CD1c-positive myeloid dendritic cell (primary cell): Measurements from ENCODE around the gene GAK.

ENCODE experiments used
- DNase-seq: peaks from one replicate; pipeline ENCODE4 v3.0.0-alpha.2; 2016; ENCODE audit errors: extremely low spot score

Gene GAK

GRCh38 chr4:870951-871350 lies 61.2 kb downstream of the GAK start:
- no peak for DNase-seq

GRCh38 chr4:869776-870175 lies 62.3 kb downstream of the GAK start:
- DNase-seq: no peak

GRCh38 chr4:868421-868820 lies 63.7 kb downstream of the GAK start:
- DNase-seq: no peak

- DNase-seq: no peak
Observed at GRCh38 chr4:867526-868250, 64.4 kb downstream of the GAK start.

- DNase-seq: no peak
Observed at GRCh38 chr4:866761-867390, 65.2 kb downstream of the GAK start.

- DNase-seq: no peak
Observed at GRCh38 chr4:866068-866760, 65.9 kb downstream of the GAK start.

- DNase-seq: no peak
Observed at GRCh38 chr4:865572-865971, 66.5 kb downstream of the GAK start.

GRCh38 chr4:865121-865465 lies 67.0 kb downstream of the GAK start:
- DNase-seq: no peak

GRCh38 chr4:864456-865120 lies 67.5 kb downstream of the GAK start:
- DNase-seq: no peak

GRCh38 chr4:860561-860960 lies 71.6 kb downstream of the GAK start:
- no peak for DNase-seq

GRCh38 chr4:859496-859895 lies 72.6 kb downstream of the GAK start:
- no peak for DNase-seq

- DNase-seq: no peak
Observed at GRCh38 chr4:858831-859451, 73.2 kb downstream of the GAK start.

- no peak for DNase-seq
Observed at GRCh38 chr4:858041-858481, 74.1 kb downstream of the GAK start.

GRCh38 chr4:857461-857860 lies 74.7 kb downstream of the GAK start:
- no peak for DNase-seq

GRCh38 chr4:856225-856901 lies 75.8 kb downstream of the GAK start:
- DNase-seq: no peak

- no peak for DNase-seq
Observed at GRCh38 chr4:855880-856224, 76.3 kb downstream of the GAK start.

- DNase-seq: no peak
Observed at GRCh38 chr4:854356-854755, 77.8 kb downstream of the GAK start.

GRCh38 chr4:853416-853781 lies 78.7 kb downstream of the GAK start:
- no peak for DNase-seq

GRCh38 chr4:851701-852430 lies 80.2 kb downstream of the GAK start:
- DNase-seq: no peak

GRCh38 chr4:850323-850945 lies 81.7 kb downstream of the GAK start:
- DNase-seq: no peak
